Kidney (tissue), 14 donors: Measurements from ENCODE around the gene UGT1A9. TPM values are rescaled to one million over a fixed set of nuclear protein-coding genes. Genes with fewer than 3 reads are reported as not detected.
"Not testable (repeated sequence)": the region's sequence is repeated elsewhere in the genome, so short reads cannot be mapped to it uniquely, and the experiment has no call there.

Experiments used
- DNase-seq, 5 donors: peaks; one replicate each; pipeline ENCODE4 v3.0.0-alpha.2; 2013 to 2020
- FAIRE-seq: peaks from 2 replicates; lab custom pipeline; 2012; peaks lifted over from hg19 to GRCh38; lab: Jason Lieb, UNC
- H3K27ac ChIP-seq, 2 donors: one replicate each; pipeline ENCODE4 v1.7.0; 2013; ENCODE audit warnings: low read depth in 2 of 2, low read length in 2 of 2, inconsistent platforms in 1 of 2
- H3K27me3 ChIP-seq: one replicate; pipeline ENCODE4 v1.7.1; 2013; ENCODE audit warnings: low read length, inconsistent platforms; ENCODE audit not compliant: control insufficient read depth, insufficient read depth
- H3K36me3 ChIP-seq, 3 donors: one replicate each; pipeline versions ENCODE4 v1.7.0 to v1.7.1; 2013; ENCODE audit warnings: low read length in 3 of 3, control low read depth in 1 of 3, inconsistent platforms in 1 of 3; ENCODE audit not compliant: insufficient read depth in 3 of 3, control insufficient read depth in 2 of 3
- H3K4me1 ChIP-seq, 3 donors: one replicate each; pipeline versions ENCODE4 v1.7.0 to v1.7.1; 2013; ENCODE audit warnings: low read length in 3 of 3, inconsistent platforms in 1 of 3, low read depth in 1 of 3; ENCODE audit not compliant: control insufficient read depth in 2 of 3, insufficient read depth in 2 of 3
- H3K4me3 ChIP-seq, 3 donors: one replicate each; pipeline versions ENCODE4 v1.7.0 to v1.8.1; 2013; ENCODE audit warnings: low read length in 3 of 3, control low read depth in 1 of 3, inconsistent platforms in 1 of 3
- H3K9ac ChIP-seq, 3 donors: one replicate each; pipeline versions ENCODE4 v1.7.0 to v1.7.1; 2013; ENCODE audit warnings: low read length in 3 of 3, control low read depth in 1 of 3, inconsistent platforms in 1 of 3
- H3K9me3 ChIP-seq, 3 donors: one replicate each; pipeline versions ENCODE4 v1.7.0 to v1.7.1; 2013; ENCODE audit warnings: low read length in 3 of 3, control low read depth in 1 of 3, inconsistent platforms in 1 of 3; ENCODE audit not compliant: control insufficient read depth in 2 of 3, insufficient read depth in 1 of 3
- intact Hi-C: fragments of 100-400 bp; cut with DNase I; formaldehyde crosslinking; loops from one replicate; pipeline ENCODE4 v1.11.1; 2022
- polyA plus RNA-seq: library from polyadenylated mRNA; stranded (reverse); fragments of 350-450 nt; fragmentation: Illumina TruSeq; extraction: RNeasy Lipid Tissue Mini Kit (QIAGEN cat#74804); gene quantifications from one replicate; pipeline ENCODE4 v1.2.3, GENCODE V29; 2014; ENCODE audit warnings: low read depth, low replicate concordance; ENCODE audit not compliant: insufficient read depth
- total RNA-seq: library from RNA; stranded (reverse); fragmentation: NEBNext Ultra II Directional; extraction: Animal tissue kit (Norgen Biotek cat#: 25700); gene quantifications from one replicate; pipeline ENCODE4 v1.2.1, GENCODE V29; 2021
- TF ChIP-seq, protein P1 (sequence below): IDR thresholded peaks from 3 replicates; pipeline ENCODE4 v1.5.1; 2012; ENCODE audit warnings: mild to moderate bottlenecking, moderate library complexity, borderline replicate concordance; ENCODE audit not compliant: insufficient read depth; ENCODE audit errors: extremely low read depth
- donor health status: control.
- donor health status: control.
- donor health status: control.
- donor health status: control.
- donor health status: control.
- donor health status: DM: yes; HTN: yes; CAD: no.
- donor health status: Normal renal cell carcinoma (clear cell type).

UGT1A9 gene
- total and polyA plus RNA-seq, 2 donors from 2014 or later = 1.4 to 414 TPM

DNA sequence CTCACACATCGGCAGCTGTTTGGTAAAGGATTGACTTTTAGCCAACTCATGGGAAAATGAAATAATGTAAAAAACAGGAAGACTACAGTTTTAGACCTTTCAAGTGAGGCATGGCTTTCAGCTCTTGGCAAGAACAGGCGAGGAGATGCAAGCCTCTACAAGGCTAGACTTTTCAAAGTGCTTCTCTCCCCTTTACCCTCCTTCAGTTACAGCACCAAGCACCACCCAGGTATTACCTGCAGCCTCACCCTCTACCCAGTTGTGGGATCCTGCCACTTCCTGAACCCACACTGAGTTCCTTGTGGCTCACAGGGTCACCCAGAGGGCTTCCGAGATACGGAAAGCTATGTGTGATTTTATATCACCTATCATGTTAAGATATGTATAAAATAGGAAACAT, 20.7 kb upstream of the UGT1A9 start:
- TF ChIP-seq, protein P1, sequence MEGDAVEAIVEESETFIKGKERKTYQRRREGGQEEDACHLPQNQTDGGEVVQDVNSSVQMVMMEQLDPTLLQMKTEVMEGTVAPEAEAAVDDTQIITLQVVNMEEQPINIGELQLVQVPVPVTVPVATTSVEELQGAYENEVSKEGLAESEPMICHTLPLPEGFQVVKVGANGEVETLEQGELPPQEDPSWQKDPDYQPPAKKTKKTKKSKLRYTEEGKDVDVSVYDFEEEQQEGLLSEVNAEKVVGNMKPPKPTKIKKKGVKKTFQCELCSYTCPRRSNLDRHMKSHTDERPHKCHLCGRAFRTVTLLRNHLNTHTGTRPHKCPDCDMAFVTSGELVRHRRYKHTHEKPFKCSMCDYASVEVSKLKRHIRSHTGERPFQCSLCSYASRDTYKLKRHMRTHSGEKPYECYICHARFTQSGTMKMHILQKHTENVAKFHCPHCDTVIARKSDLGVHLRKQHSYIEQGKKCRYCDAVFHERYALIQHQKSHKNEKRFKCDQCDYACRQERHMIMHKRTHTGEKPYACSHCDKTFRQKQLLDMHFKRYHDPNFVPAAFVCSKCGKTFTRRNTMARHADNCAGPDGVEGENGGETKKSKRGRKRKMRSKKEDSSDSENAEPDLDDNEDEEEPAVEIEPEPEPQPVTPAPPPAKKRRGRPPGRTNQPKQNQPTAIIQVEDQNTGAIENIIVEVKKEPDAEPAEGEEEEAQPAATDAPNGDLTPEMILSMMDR = no peak
- H3K36me3 ChIP-seq = no peaks in the 10 kb centered on the region
- H3K9ac ChIP-seq = no peak overlapping the region
- no peak overlapping the region for H3K4me3 ChIP-seq
- H3K27me3 ChIP-seq = no peaks in the 10 kb centered on the region
- DNase-seq = no peak
- no peaks in the 10 kb centered on the region for H3K9me3 ChIP-seq
- no peaks in the 10 kb centered on the region for H3K4me1 ChIP-seq
- no peak overlapping the region for H3K27ac ChIP-seq
- FAIRE-seq = no peak
- intact Hi-C loops = no loop called here

DNA sequence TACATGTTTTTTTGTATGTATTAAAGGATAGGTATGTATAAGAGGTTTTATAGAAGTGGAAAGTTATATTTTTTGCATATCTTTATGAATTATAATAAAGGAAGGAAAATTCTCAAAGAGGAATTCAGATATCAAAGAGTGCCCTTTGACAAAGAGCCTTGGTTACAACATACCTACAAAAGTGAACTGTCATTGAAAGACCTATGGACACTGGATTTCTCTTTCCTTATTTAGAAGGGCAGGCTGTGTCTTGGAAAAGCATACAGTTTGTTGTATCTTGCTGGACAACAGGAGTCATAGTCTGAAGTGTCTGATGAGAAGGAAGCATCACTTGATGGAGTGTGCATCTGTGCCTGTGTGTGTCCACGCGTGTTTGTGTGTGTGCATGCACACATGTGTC, 20.3 kb upstream of the UGT1A9 start:
- DNase-seq = no peak
- Histone ChIP-seq H3K4me3 (no peak overlapping the region), H3K4me1 (no peaks in the 10 kb centered on the region), H3K27ac (no peak overlapping the region), H3K9me3 (no peaks in the 10 kb centered on the region), H3K27me3 (no peaks in the 10 kb centered on the region), H3K36me3 (no peaks in the 10 kb centered on the region), H3K9ac (no peak overlapping the region)
- no peak for FAIRE-seq
- intact Hi-C loops = no loop called here
- TF ChIP-seq, protein P1 = no peak

DNA sequence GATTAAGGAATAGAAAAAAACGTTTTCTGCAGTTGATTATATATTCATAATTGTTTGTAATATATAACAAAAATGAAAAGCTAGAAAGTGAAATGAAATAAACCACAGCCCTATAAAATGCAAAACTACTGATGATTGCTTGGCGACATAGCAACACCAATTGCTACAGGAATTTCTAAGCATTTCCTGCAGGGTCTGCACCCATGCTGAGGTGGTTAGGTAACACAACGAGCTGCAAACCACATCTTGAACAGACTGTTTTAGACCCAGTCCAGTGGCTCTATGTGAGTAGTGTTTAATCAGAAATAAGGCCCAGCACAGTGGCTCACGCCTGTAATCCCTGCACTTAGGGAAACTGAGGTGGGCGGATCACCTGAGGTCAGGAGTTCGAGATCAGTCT, 17.2 kb upstream of the UGT1A9 start:
- no peaks in the 10 kb centered on the region for H3K9me3 ChIP-seq
- no peak overlapping the region for H3K4me3 ChIP-seq
- no peaks in the 10 kb centered on the region for H3K4me1 ChIP-seq
- DNase-seq (no peak), FAIRE-seq (no peak)
- intact Hi-C loops = no loop called here
- H3K36me3 ChIP-seq = no peaks in the 10 kb centered on the region
- H3K9ac ChIP-seq = no peak overlapping the region
- TF ChIP-seq, protein P1 = no peak
- no peak overlapping the region for H3K27ac ChIP-seq
- no peaks in the 10 kb centered on the region for H3K27me3 ChIP-seq

DNA sequence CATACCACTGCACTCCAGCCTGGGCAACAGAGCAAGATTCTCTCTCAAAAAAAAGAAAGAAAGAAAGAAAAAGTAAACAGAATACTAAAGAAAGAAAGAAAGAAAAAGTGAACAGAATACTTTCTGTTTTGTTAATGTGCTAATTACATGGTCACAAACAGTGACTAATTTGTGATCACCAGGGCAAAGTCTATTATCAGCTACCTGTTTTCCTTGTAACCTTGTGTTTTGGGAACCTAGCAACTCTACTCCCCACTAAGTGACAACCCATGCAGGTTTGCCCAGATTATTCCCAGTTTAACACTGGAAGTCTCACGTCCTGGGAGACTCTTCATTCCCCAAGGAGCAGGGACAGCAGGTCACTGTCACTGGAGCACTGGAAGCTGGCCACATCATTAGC, 16.7 kb upstream of the UGT1A9 start:
- intact Hi-C loops = no loop called here
- H3K9ac ChIP-seq = no peak overlapping the region
- no peak for FAIRE-seq

DNA sequence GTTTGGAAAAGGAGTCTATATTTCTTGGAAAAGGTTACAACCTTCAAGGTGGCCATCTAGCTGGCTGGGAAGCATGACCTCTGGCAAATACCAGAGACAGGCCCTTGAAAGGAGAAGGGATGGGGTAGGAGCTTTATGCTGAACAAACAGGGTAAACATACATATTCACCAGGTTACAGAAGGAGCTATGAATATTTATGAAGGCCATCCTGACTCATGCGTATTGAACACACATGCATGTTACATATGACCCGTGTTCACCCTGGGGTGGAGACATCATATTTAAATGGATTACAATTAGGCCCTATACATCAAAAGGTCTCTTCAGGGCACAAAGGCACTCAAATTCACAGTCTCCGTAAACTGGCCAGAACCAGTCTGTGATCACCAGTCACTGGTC, 15.8 kb upstream of the UGT1A9 start:
- H3K9me3 ChIP-seq, intact Hi-C loops: not testable (repeated sequence)

More for the DNA sequence above, 16.7 kb upstream of the UGT1A9 start:
- no peak for DNase-seq
- H3K36me3 ChIP-seq = no peaks in the 10 kb centered on the region
- TF ChIP-seq, protein P1 = no peak
- H3K4me1 ChIP-seq = no peaks in the 10 kb centered on the region
- no peaks in the 10 kb centered on the region for H3K27me3 ChIP-seq
- no peak overlapping the region for H3K27ac ChIP-seq
- H3K4me3 ChIP-seq = no peak overlapping the region
- H3K9me3 ChIP-seq = no peaks in the 10 kb centered on the region

More for the DNA sequence above, 15.8 kb upstream of the UGT1A9 start:
- H3K27me3 ChIP-seq, H3K4me3 ChIP-seq, H3K36me3 ChIP-seq, FAIRE-seq, H3K4me1 ChIP-seq, DNase-seq, H3K27ac ChIP-seq, H3K9ac ChIP-seq: not testable (repeated sequence)
